K562 (cell line): ENCODE results near the gene CCL24. TPM values are rescaled to one million over a fixed set of nuclear protein-coding genes. Genes with fewer than 3 reads are reported as not detected.

ENCODE experiments used
- FIP1L1 ChIP-seq: fragments of 200-400 bp; formaldehyde crosslinking; IDR thresholded peaks from 2 replicates; pipeline ENCODE4 v1.6.1; 2018; ENCODE audit warnings: mild to moderate bottlenecking, low read depth, low read length; ENCODE audit not compliant: poor library complexity, severe bottlenecking
- FOXA1 ChIP-seq: fragments of 450-650 bp; IDR thresholded peaks from 2 replicates; pipeline ENCODE4 v1.6.1; 2016; ENCODE audit warnings: mild to moderate bottlenecking, borderline replicate concordance
- HDAC2 ChIP-seq: fragments of 450-650 bp; IDR thresholded peaks from 2 replicates; pipeline ENCODE4 v1.6.1; 2016; ENCODE audit warnings: mild to moderate bottlenecking
- HNRNPL ChIP-seq: fragments of 200-400 bp; formaldehyde crosslinking; IDR thresholded peaks from 2 replicates; pipeline ENCODE4 v1.6.1; 2017; ENCODE audit warnings: low read depth, mild to moderate bottlenecking, low read length
- POU5F1 ChIP-seq: fragments of 150-350 bp; IDR thresholded peaks from 2 replicates; pipeline ENCODE4 v1.6.1; 2014; ENCODE audit warnings: borderline replicate concordance, low read length, low read depth, mild to moderate bottlenecking; ENCODE audit not compliant: partially characterized antibody
- RBM25 ChIP-seq: fragments of 200-400 bp; formaldehyde crosslinking; IDR thresholded peaks from 2 replicates; pipeline ENCODE4 v1.6.1; 2018; ENCODE audit warnings: low read length, low read depth, moderate library complexity; ENCODE audit not compliant: severe bottlenecking
- STAG1 ChIP-seq: sonication (generic); formaldehyde crosslinking; IDR thresholded peaks from 2 replicates; pipeline ENCODE4 v1.5.0; 2020; ENCODE audit warnings: missing genetic modification reagents, borderline replicate concordance
- TCF3 ChIP-seq: sonication (generic); formaldehyde crosslinking; IDR thresholded peaks from 2 replicates; pipeline ENCODE4 v1.4.0; 2020; ENCODE audit warnings: mild to moderate bottlenecking, missing genetic modification reagents
- ZFPM2 ChIP-seq: fragments of 250-450 bp; sonication (Bioruptor Pico); IDR thresholded peaks from 2 replicates; pipeline ENCODE4 v1.5.1; 2022; ENCODE audit warnings: mild to moderate bottlenecking
- ZNF584 ChIP-seq: fragments of 200-800 bp; sonication (Bioruptor generic); IDR thresholded peaks from 2 replicates; pipeline ENCODE4 v1.6.1; 2016; ENCODE audit warnings: low read depth, mild to moderate bottlenecking, missing genetic modification characterization, missing compliant biosample characterization
- ZNF655 ChIP-seq: fragments of 250-450 bp; sonication (Bioruptor Pico); IDR thresholded peaks from 2 replicates; pipeline ENCODE4 v1.5.0; 2021
- ZSCAN32 ChIP-seq: fragments of 450-650 bp; formaldehyde crosslinking; IDR thresholded peaks from 2 replicates; pipeline ENCODE4 v1.4.0; 2020; ENCODE audit warnings: mild to moderate bottlenecking, moderate library complexity
- polyA plus RNA-seq, 8 experiments: library from polyadenylated mRNA; depleted of rRNA in 4 of 8; stranded (reverse) in 5 of 8; unstranded in 3 of 8; fragments of >200 nt; fragmentation: Nextera tagmentation in 2 of 8; fragmentation: Illumina TruSeq in 1 of 8; extraction: Ambion mirVana in 2 of 8; extraction: Trizol in 1 of 8; gene quantifications; 2 replicates each; pipeline versions ENCODE4 v1.2.1 to v1.2.3, GENCODE V29; 2011 to 2014; ENCODE audit warnings: inconsistent platforms in 1 of 8, missing spikeins in 1 of 8
- total RNA-seq, 7 experiments: library from RNA; depleted of rRNA in 6 of 7; stranded (reverse); fragments of >200 nt in 6 of 7; fragmentation: Illumina TruSeq in 2 of 7; extraction: Trizol in 2 of 7; gene quantifications; 2 replicates each; pipeline versions ENCODE4 v1.2.1 to v1.2.3, GENCODE V29; 2011 to 2021; ENCODE audit warnings: low replicate concordance in 1 of 7
- TF ChIP-seq, protein P1 (sequence below): fragments of 450-650 bp; IDR thresholded peaks from 2 replicates; pipeline ENCODE4 v1.7.0; 2016; ENCODE audit warnings: borderline replicate concordance
- TF ChIP-seq, protein P2 (sequence below): fragments of 250-450 bp; sonication (Bioruptor Pico); IDR thresholded peaks from 2 replicates; pipeline ENCODE4 v1.5.0; 2021; ENCODE audit warnings: mild to moderate bottlenecking, moderate library complexity
- TF ChIP-seq, protein P3 (sequence below): fragments of 450-650 bp; IDR thresholded peaks from 2 replicates; pipeline ENCODE4 v1.6.1; 2017; ENCODE audit warnings: antibody characterized with exemption, mild to moderate bottlenecking

CCL24 gene
- total and polyA plus RNA-seq, 9 of the 15 experiments (the other 6 are each of a cell fraction or from before 2014, with no cell fraction given), result 0.45 to 3.6 (median 0.95) TPM; not detected in 1

DNA sequence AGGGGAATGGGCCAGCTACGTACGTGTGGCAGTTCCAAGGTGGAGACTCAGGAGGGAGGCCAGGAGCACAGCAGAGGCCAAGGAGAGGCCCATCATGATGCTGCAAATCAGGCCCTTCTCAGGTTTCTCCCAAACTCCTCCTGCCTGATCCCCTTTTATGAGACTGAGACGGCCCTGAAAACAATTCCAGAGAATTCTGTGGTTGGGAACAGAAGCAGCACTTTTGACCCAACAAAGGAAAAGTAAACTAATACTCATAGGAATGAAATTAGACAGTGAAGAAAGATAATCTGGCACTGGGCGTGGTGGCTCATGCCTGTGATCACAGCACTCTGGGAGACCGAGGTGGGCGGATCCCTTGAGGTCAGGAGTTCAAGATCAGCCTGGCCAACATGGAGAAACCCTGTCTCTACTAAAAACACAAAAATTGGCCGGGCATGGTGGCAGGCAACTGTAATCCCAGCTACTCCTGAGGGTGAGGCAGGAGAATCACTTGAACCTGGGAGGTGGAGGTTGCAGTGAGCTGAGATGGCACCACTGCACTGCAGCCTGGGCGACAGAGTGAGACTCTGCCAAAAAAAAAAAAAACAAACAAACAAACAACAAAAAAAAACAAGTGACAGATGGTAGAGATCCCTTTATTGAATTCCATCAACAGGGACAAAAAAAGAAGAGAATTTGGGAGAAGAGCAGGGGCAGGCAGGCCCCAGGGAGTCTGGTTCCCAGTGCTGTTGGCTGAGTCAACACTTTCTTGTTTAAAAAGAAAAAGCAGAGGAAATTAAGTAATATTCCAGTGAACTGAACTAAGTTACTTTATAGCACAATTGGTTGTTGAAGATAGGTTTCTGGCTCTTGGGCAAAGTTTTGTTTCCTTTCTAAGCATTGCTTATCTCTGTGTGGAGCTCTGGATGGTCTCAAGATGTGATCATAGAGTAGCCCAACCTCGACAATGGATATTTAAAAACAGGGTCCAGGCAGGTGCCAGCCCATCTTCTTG is 41.2 kb downstream of the CCL24 start, which contains the start of gene CCL26 (continued):
- TF ChIP-seq ZNF584 (peak; percentile 51; the same call in 1 of the 2 replicates), TCF3 (no peak), STAG1 (CRISPR knock-in tag) (no peak), RBM25 (peak; percentile 90), ZNF655 (CRISPR knock-in tag) (no peak), HDAC2 (peak; percentile 86; the same call in 1 of the 2 replicates), HNRNPL (no peak), POU5F1 (no peak), ZFPM2 (no peak), FOXA1 (no peak), FIP1L1 (no peak), ZSCAN32 (no peak)
- TF ChIP-seq, protein P1, sequence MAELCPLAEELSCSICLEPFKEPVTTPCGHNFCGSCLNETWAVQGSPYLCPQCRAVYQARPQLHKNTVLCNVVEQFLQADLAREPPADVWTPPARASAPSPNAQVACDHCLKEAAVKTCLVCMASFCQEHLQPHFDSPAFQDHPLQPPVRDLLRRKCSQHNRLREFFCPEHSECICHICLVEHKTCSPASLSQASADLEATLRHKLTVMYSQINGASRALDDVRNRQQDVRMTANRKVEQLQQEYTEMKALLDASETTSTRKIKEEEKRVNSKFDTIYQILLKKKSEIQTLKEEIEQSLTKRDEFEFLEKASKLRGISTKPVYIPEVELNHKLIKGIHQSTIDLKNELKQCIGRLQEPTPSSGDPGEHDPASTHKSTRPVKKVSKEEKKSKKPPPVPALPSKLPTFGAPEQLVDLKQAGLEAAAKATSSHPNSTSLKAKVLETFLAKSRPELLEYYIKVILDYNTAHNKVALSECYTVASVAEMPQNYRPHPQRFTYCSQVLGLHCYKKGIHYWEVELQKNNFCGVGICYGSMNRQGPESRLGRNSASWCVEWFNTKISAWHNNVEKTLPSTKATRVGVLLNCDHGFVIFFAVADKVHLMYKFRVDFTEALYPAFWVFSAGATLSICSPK, result peak; percentile 27; the same call in 1 of the 2 replicates
- TF ChIP-seq, protein P2, sequence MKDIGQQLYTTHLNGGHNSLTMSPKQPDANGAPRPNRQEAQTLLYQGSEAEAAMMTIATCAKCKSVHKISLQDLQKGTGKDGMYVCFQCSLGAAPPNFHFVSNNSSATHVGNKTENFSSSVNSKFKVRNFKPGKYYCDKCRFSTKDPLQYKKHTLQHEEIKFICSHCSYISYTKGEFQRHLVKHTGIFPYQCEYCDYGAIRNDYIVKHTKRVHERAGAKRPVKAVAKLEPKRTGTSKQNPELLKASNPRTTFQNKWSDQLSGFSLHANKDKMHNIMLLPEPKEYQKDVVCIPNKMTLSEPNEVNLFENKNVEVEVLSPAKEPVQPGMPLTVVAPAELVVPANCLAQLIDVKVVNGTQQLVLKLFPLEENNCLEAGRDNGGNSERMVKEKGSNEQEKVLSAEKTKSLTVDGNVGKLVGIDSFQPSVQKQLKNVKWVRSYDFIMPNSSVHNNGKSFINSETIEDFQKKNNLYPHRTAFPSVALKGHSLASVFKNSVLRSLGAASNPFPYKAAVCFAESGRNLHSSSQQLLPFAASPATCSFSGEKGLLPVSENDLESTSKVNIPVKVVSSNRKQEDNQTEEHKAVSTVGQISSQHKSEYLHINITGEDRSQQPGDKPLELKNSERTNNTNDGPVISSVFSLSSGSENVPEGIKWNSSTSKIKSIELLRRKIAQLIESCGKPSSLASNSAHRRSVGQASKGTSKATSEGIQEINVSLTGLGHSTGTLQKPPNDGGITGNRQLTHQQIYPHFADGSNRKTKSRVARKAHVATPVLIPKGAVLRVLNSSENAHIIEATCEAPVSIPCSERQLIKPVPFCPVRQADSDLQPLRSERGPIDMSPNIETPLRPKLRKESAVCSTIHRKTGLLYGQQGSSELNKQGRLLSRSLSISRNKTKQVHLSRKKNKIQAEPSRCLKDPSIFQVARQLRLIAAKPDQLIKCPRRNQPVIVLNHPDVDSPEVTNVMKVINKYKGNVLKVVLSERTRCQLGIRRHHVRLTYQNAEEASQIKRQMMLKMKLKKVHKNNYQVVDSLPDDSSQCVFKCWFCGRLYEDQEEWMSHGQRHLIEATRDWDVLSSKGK (CRISPR knock-in tag), result no peak
- TF ChIP-seq, protein P3, sequence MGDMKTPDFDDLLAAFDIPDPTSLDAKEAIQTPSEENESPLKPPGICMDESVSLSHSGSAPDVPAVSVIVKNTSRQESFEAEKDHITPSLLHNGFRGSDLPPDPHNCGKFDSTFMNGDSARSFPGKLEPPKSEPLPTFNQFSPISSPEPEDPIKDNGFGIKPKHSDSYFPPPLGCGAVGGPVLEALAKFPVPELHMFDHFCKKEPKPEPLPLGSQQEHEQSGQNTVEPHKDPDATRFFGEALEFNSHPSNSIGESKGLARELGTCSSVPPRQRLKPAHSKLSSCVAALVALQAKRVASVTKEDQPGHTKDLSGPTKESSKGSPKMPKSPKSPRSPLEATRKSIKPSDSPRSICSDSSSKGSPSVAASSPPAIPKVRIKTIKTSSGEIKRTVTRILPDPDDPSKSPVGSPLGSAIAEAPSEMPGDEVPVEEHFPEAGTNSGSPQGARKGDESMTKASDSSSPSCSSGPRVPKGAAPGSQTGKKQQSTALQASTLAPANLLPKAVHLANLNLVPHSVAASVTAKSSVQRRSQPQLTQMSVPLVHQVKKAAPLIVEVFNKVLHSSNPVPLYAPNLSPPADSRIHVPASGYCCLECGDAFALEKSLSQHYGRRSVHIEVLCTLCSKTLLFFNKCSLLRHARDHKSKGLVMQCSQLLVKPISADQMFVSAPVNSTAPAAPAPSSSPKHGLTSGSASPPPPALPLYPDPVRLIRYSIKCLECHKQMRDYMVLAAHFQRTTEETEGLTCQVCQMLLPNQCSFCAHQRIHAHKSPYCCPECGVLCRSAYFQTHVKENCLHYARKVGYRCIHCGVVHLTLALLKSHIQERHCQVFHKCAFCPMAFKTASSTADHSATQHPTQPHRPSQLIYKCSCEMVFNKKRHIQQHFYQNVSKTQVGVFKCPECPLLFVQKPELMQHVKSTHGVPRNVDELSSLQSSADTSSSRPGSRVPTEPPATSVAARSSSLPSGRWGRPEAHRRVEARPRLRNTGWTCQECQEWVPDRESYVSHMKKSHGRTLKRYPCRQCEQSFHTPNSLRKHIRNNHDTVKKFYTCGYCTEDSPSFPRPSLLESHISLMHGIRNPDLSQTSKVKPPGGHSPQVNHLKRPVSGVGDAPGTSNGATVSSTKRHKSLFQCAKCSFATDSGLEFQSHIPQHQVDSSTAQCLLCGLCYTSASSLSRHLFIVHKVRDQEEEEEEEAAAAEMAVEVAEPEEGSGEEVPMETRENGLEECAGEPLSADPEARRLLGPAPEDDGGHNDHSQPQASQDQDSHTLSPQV, result peak; percentile 76
